H1 (cell line): ENCODE measurements around the gene GPC1. TPM values are rescaled to one million over a fixed set of nuclear protein-coding genes. Genes with fewer than 3 reads are reported as not detected.

ENCODE experiments used
- CTCF ChIA-PET: fragments of 300-600 bp; sonication (Branson Sonifier 250); formaldehyde crosslinking; loops from one replicate; lab custom pipeline; 2021; ENCODE audit not compliant: partially characterized antibody; lab: Charles Lee
- POLR2A ChIA-PET: fragments of 300-600 bp; sonication (Branson Sonifier 250); formaldehyde crosslinking; loops from one replicate; lab custom pipeline; 2021; ENCODE audit warnings: inconsistent platforms; ENCODE audit not compliant: partially characterized antibody; lab: Charles Lee
- DNase-seq, 2 experiments: peaks; one replicate each; pipeline versions ENCODE4 v3.0.0 to v3.0.0-alpha.2; 2010 to 2022; ENCODE audit warnings: low spot score in 2 of 2, low read depth in 1 of 2, mixed read lengths in 1 of 2
- FAIRE-seq: peaks from 2 replicates; lab custom pipeline; 2011; peaks lifted over from hg19 to GRCh38; lab: Jason Lieb, UNC
- H2AFZ ChIP-seq: 2 replicates; pipeline ENCODE4 v1.8.1; 2012; ENCODE audit warnings: low read length, inconsistent platforms
- H2AK5ac ChIP-seq: 2 replicates; pipeline ENCODE4 v1.6.1; 2013; ENCODE audit warnings: low read depth, low read length
- H2BK120ac ChIP-seq: replicated peaks from 2 replicates; pipeline ENCODE3; 2013; ENCODE audit warnings: low read depth, low read length, inconsistent platforms
- H2BK12ac ChIP-seq: 2 replicates; pipeline ENCODE4 v1.6.1; 2013; ENCODE audit warnings: low read depth, low read length
- H2BK15ac ChIP-seq: 2 replicates; pipeline ENCODE4 v1.6.1; 2013; ENCODE audit warnings: low read length
- H2BK20ac ChIP-seq: 2 replicates; pipeline ENCODE4 v1.6.1; 2013; ENCODE audit warnings: low read length
- H2BK5ac ChIP-seq: 2 replicates; pipeline ENCODE4 v1.6.1; 2013; ENCODE audit warnings: low read depth, low read length
- H3K14ac ChIP-seq: 2 replicates; pipeline ENCODE4 v1.6.1; 2013; ENCODE audit warnings: inconsistent platforms; ENCODE audit not compliant: insufficient read length
- H3K18ac ChIP-seq: 2 replicates; pipeline ENCODE4 v1.6.1; 2013; ENCODE audit warnings: low read length; ENCODE audit errors: extremely low read depth
- H3K23ac ChIP-seq: 2 replicates; pipeline ENCODE4 v1.6.1; 2013; ENCODE audit warnings: inconsistent platforms; ENCODE audit not compliant: insufficient read length
- H3K23me2 ChIP-seq: 2 replicates; pipeline ENCODE4 v1.6.1; 2013; ENCODE audit warnings: low read depth, low read length
- H3K27ac ChIP-seq: 2 replicates; pipeline ENCODE4 v1.6.1; 2011; ENCODE audit warnings: low read depth, low read length, inconsistent platforms
- H3K27me3 ChIP-seq, 4 experiments: replicated peaks in 1 of 4; 1 replicate in 1 of 4; 2 replicates in 3 of 4; pipeline versions ENCODE4 v1.6.1 to v1.8.1; 2011 to 2013; ENCODE audit warnings: low read length in 3 of 4, mild to moderate bottlenecking in 3 of 4, inconsistent platforms in 2 of 4, mixed read lengths in 2 of 4, moderate library complexity in 1 of 4; ENCODE audit not compliant: control insufficient read depth in 3 of 4, insufficient read depth in 3 of 4; ENCODE audit errors: extremely low read depth in 1 of 4
- H3K36me3 ChIP-seq, 4 experiments: 2 replicates each; pipeline versions ENCODE4 v1.6.1 to v1.8.1; 2011 to 2013; ENCODE audit warnings: mild to moderate bottlenecking in 4 of 4, low read length in 3 of 4, moderate library complexity in 2 of 4, control low read depth in 1 of 4, inconsistent platforms in 1 of 4; ENCODE audit not compliant: insufficient read depth in 4 of 4, control insufficient read depth in 2 of 4
- H3K4ac ChIP-seq: replicated peaks from 2 replicates; pipeline ENCODE3; 2013; ENCODE audit warnings: low read length, low read depth, mixed read lengths, inconsistent platforms; ENCODE audit not compliant: insufficient read length
- H3K4me1 ChIP-seq, 4 experiments: replicated peaks in 1 of 4; 1 replicate in 1 of 4; 2 replicates in 3 of 4; pipeline versions ENCODE4 v1.6.1 to v1.8.1; 2011 to 2013; ENCODE audit warnings: low read length in 3 of 4, inconsistent platforms in 2 of 4, mixed read lengths in 1 of 4; ENCODE audit not compliant: insufficient read depth in 4 of 4, control insufficient read depth in 3 of 4
- H3K4me2 ChIP-seq, 2 experiments: 2 replicates each; pipeline versions ENCODE4 v1.6.1 to v1.8.1; 2011 to 2013; ENCODE audit warnings: low read depth in 2 of 2, low read length in 2 of 2, control low read depth in 1 of 2, inconsistent platforms in 1 of 2, mild to moderate bottlenecking in 1 of 2; ENCODE audit not compliant: insufficient read depth in 1 of 2
- H3K4me3 ChIP-seq, 4 experiments: fragments of 200-600, 300-600 bp in 1 of 4; sonication (generic), shearing (Covaris generic), sonication (Bioruptor Twin) in 1 of 4; 2 replicates each; pipeline versions ENCODE4 v1.5.1 to v1.8.1; 2011 to 2016; ENCODE audit warnings: low read length in 4 of 4, low read depth in 3 of 4, control low read depth in 2 of 4, inconsistent platforms in 2 of 4, mild to moderate bottlenecking in 2 of 4, mixed read lengths in 1 of 4, moderate library complexity in 1 of 4; ENCODE audit not compliant: insufficient read depth in 2 of 4; ENCODE audit errors: extremely low read depth in 1 of 4
- H3K56ac ChIP-seq: replicated peaks from 2 replicates; pipeline ENCODE3; 2013; ENCODE audit warnings: low read depth, mild to moderate bottlenecking, mixed read lengths, low read length, inconsistent platforms; ENCODE audit not compliant: insufficient read length
- H3K79me1 ChIP-seq: 2 replicates; pipeline ENCODE4 v1.6.1; 2013; ENCODE audit warnings: low read depth, low read length, control low read depth
- H3K79me2 ChIP-seq, 2 experiments: 2 replicates each; pipeline versions ENCODE4 v1.6.1 to v1.8.1; 2012 to 2013; ENCODE audit warnings: low read length in 2 of 2, mild to moderate bottlenecking in 2 of 2, inconsistent platforms in 1 of 2; ENCODE audit not compliant: insufficient read depth in 2 of 2, control insufficient read depth in 1 of 2
- H3K9ac ChIP-seq, 4 experiments: replicated peaks in 1 of 4; 1 replicate in 1 of 4; 2 replicates in 3 of 4; pipeline versions ENCODE4 v1.6.1 to v1.8.1; 2011 to 2013; ENCODE audit warnings: low read depth in 3 of 4, low read length in 3 of 4, control low read depth in 2 of 4, mild to moderate bottlenecking in 2 of 4, moderate library complexity in 2 of 4, inconsistent platforms in 1 of 4; ENCODE audit errors: extremely low read depth in 1 of 4
- H3K9me3 ChIP-seq, 2 experiments: 2 replicates each; pipeline versions ENCODE4 v1.6.1 to v1.8.1; 2012 to 2013; ENCODE audit warnings: mild to moderate bottlenecking in 2 of 2, moderate library complexity in 2 of 2, control low read depth in 1 of 2, inconsistent platforms in 1 of 2, low read depth in 1 of 2, low read length in 1 of 2, mixed read lengths in 1 of 2; ENCODE audit not compliant: insufficient read depth in 2 of 2
- H4K20me1 ChIP-seq, 2 experiments: replicated peaks in 1 of 2; 2 replicates each; pipeline versions ENCODE3 to v1.8.1; 2011 to 2013; ENCODE audit warnings: inconsistent platforms in 2 of 2, low read length in 2 of 2, mild to moderate bottlenecking in 1 of 2; ENCODE audit not compliant: insufficient read depth in 2 of 2, control insufficient read depth in 1 of 2
- H4K5ac ChIP-seq: 2 replicates; pipeline ENCODE4 v1.6.1; 2013; ENCODE audit warnings: low read length, low read depth, mixed read lengths, inconsistent platforms; ENCODE audit not compliant: insufficient read length
- H4K8ac ChIP-seq: 2 replicates; pipeline ENCODE4 v1.8.0; 2013; ENCODE audit warnings: mild to moderate bottlenecking, moderate library complexity, low read length, inconsistent platforms; ENCODE audit not compliant: insufficient read depth; ENCODE audit errors: extremely low read depth
- H4K91ac ChIP-seq: replicated peaks from 2 replicates; pipeline ENCODE3; 2013; ENCODE audit warnings: low read length, mixed read lengths, inconsistent platforms; ENCODE audit not compliant: insufficient read length
- ASH2L ChIP-seq: fragments of 200-600, 300-600 bp; sonication (generic); IDR thresholded peaks from one replicate; pipeline ENCODE4 v1.7.1; 2017; ENCODE audit warnings: low read length
- BRCA1 ChIP-seq: IDR thresholded peaks from 2 replicates; pipeline ENCODE4 v1.6.1; 2012; ENCODE audit warnings: low read depth, low read length, improper control_type of control experiment
- EGR1 ChIP-seq: IDR thresholded peaks from 2 replicates; pipeline ENCODE4 v1.6.1; 2011; ENCODE audit warnings: low read depth, low read length, borderline replicate concordance
- NRF1 ChIP-seq: IDR thresholded peaks from 2 replicates; pipeline ENCODE4 v1.6.1; 2011; ENCODE audit warnings: mild to moderate bottlenecking, low read depth, low read length, improper control_type of control experiment
- WGBS, 2 experiments: shearing (Covaris generic) in 1 of 2; methylation state at CpG; one replicate each; pipeline versions ENCODE4 v1.1.6 to v1.1.7; 2013 to 2015; ENCODE audit warnings: low lambda C conversion rate in 2 of 2, mixed read lengths in 2 of 2, inconsistent platforms in 1 of 2, low coverage in 1 of 2, missing lambda C conversion rate in 1 of 2; ENCODE audit not compliant: insufficient replicate concordance in 2 of 2, insufficient coverage in 1 of 2, insufficient read length in 1 of 2; ENCODE audit errors: extremely low coverage in 1 of 2, missing lambda C conversion rate in 1 of 2; 5-methylcytosine and 5-hydroxymethylcytosine counted together
- polyA plus RNA-seq, 7 experiments: library from polyadenylated mRNA; depleted of rRNA in 3 of 7; stranded (reverse) in 5 of 7; unstranded in 2 of 7; fragments of >200 nt in 5 of 7; fragments of 200-250 nt in 2 of 7; gene quantifications; 1 replicate in 5 of 7; 2 replicates in 1 of 7; 4 replicates in 1 of 7; pipeline versions ENCODE4 v1.2.1 to v1.2.3, GENCODE V29; 2011 to 2013; ENCODE audit warnings: missing spikeins in 2 of 7, mixed read lengths in 2 of 7
- total RNA-seq: library from RNA; stranded (reverse); fragmentation: NEBNext Ultra II Directional; extraction: Animal tissue kit (Norgen Biotek cat#: 25700); gene quantifications from 2 replicates; pipeline ENCODE4 v1.2.1, GENCODE V29; 2021
- TF ChIP-seq, protein P1 (sequence below): IDR thresholded peaks from 2 replicates; pipeline ENCODE4 v1.6.1; 2012; ENCODE audit warnings: low read length, inconsistent platforms

Gene GPC1
- total and polyA plus RNA-seq, 2 of the 8 experiments (the other 6 are each of a cell fraction or from before 2014, with no cell fraction given), result 21.9 to 28.3 TPM

DNA sequence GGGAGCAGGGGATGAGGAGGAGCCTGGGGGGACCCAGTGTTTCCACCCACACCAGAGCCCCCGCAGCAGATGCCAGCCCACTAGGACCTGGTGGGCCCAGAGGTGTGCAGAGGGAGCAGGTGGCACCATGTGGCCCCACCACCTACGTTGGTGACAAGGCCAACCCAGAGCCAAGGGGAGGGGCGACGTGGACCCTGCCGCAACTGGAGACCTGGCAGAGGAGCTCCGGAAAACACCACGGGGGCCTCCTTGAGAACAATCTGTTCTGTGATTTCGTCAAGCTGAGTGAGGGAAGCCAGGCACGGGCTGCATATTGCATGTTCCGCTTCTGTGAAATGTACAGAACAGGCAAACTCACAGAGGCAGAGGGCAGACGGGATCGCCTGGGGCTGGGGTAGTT lies 49.1 kb upstream of the GPC1 start:
- no peak overlapping the region for H3K18ac ChIP-seq
- H3K36me3 ChIP-seq, result no peaks in the 10 kb centered on the region
- H3K14ac ChIP-seq, result no peak overlapping the region
- TF ChIP-seq ASH2L (no peak), BRCA1 (no peak), NRF1 (no peak), EGR1 (no peak)
- TF ChIP-seq, protein P1, sequence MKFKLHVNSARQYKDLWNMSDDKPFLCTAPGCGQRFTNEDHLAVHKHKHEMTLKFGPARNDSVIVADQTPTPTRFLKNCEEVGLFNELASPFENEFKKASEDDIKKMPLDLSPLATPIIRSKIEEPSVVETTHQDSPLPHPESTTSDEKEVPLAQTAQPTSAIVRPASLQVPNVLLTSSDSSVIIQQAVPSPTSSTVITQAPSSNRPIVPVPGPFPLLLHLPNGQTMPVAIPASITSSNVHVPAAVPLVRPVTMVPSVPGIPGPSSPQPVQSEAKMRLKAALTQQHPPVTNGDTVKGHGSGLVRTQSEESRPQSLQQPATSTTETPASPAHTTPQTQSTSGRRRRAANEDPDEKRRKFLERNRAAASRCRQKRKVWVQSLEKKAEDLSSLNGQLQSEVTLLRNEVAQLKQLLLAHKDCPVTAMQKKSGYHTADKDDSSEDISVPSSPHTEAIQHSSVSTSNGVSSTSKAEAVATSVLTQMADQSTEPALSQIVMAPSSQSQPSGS, result no peak
- no peak overlapping the region for H2AK5ac ChIP-seq
- peaks cover 0 to 2% (median 0%) of the 10 kb centered on the region in 4 experiments; a peak in 1 of 7 replicates for H3K27me3 ChIP-seq
- H3K23ac ChIP-seq, result no peak overlapping the region
- no peak overlapping the region for H2AFZ ChIP-seq
- H2BK5ac ChIP-seq, result no peak overlapping the region
- no peak overlapping the region for H2BK20ac ChIP-seq
- no peak overlapping the region for H3K27ac ChIP-seq
- H3K9me3 ChIP-seq, result no peaks in the 10 kb centered on the region; a peak in 1 of 4 replicates
- H3K79me2 ChIP-seq, result no peaks in the 10 kb centered on the region
- H3K23me2 ChIP-seq, result no peaks in the 10 kb centered on the region
- no peak overlapping the region for H3K4me3 ChIP-seq
- no peak overlapping the region for H2BK12ac ChIP-seq
- H4K20me1 ChIP-seq, result no peaks in the 10 kb centered on the region
- no peak overlapping the region for H2BK15ac ChIP-seq
- 88% methylated on average over 12 of the region's 12 CpGs; no CpG with 5 or more reads in 1 of the 2 experiments for WGBS, 2 experiments
- no peak overlapping the region for H3K9ac ChIP-seq
- no peak overlapping the region for H4K91ac ChIP-seq
- H4K8ac ChIP-seq, result no peak overlapping the region
- ChIA-PET POLR2A (no interaction called here), CTCF (interaction anchor here (1.0 kb wide), 1 partner anchor 110 kb away, joined by 3 read pairs; no protein-coding TSS in a partner anchor)
- H3K4me2 ChIP-seq, result no peak overlapping the region
- no peaks in the 10 kb centered on the region for H3K4me1 ChIP-seq
- DNase-seq (no peak), FAIRE-seq (no peak)
- H3K79me1 ChIP-seq, result no peaks in the 10 kb centered on the region
- no peak overlapping the region for H2BK120ac ChIP-seq
- H4K5ac ChIP-seq, result no peak overlapping the region
- no peak overlapping the region for H3K4ac ChIP-seq
- H3K56ac ChIP-seq, result no peak overlapping the region
